SK-N-SH treated with all-trans-retinoic acid at 6 μM for 48 hours (cell line): ENCODE measurements around the gene TRABD2A.

Experiments
- ARNTL ChIP-seq: fragments of 450-650 bp; formaldehyde crosslinking; IDR thresholded peaks from 2 replicates; pipeline ENCODE4 v1.5.0; 2020; ENCODE audit warnings: low read depth, mild to moderate bottlenecking, moderate library complexity, borderline replicate concordance
- BACH2 ChIP-seq: fragments of 250-450 bp; sonication (Bioruptor Pico); IDR thresholded peaks from 2 replicates; pipeline ENCODE4 v1.9.0; 2021; ENCODE audit warnings: mild to moderate bottlenecking, borderline replicate concordance
- CSRNP3 ChIP-seq: fragments of 250-450 bp; sonication (Bioruptor Pico); IDR thresholded peaks from 2 replicates; pipeline ENCODE4 v1.5.1; 2021; ENCODE audit warnings: mild to moderate bottlenecking, moderate library complexity
- PATZ1 ChIP-seq: fragments of 250-450 bp; sonication (Bioruptor Pico); IDR thresholded peaks from 2 replicates; pipeline ENCODE4 v1.8.0; 2020; ENCODE audit warnings: mild to moderate bottlenecking, moderate library complexity, borderline replicate concordance
- PPARA ChIP-seq: fragments of 250-450 bp; sonication (Bioruptor Pico); IDR thresholded peaks from 2 replicates; pipeline ENCODE4 v1.5.0; 2020; ENCODE audit warnings: mild to moderate bottlenecking, borderline replicate concordance
- RARB ChIP-seq: fragments of 250-450 bp; sonication (Bioruptor Pico); IDR thresholded peaks from 2 replicates; pipeline ENCODE4 v1.8.0; 2021; ENCODE audit warnings: mild to moderate bottlenecking, moderate library complexity
- ZC3H10 ChIP-seq: fragments of 250-450 bp; sonication (Bioruptor Pico); IDR thresholded peaks from 2 replicates; pipeline ENCODE4 v1.5.1; 2021; ENCODE audit warnings: mild to moderate bottlenecking, moderate library complexity
- ZFP30 ChIP-seq: fragments of 450-650 bp; formaldehyde crosslinking; IDR thresholded peaks from 2 replicates; pipeline ENCODE4 v1.5.0; 2022; ENCODE audit warnings: mild to moderate bottlenecking, moderate library complexity
- ZNF70 ChIP-seq: fragments of 450-650 bp; formaldehyde crosslinking; IDR thresholded peaks from 2 replicates; pipeline ENCODE4 v1.5.0; 2020; ENCODE audit warnings: mild to moderate bottlenecking, moderate library complexity

DNA sequence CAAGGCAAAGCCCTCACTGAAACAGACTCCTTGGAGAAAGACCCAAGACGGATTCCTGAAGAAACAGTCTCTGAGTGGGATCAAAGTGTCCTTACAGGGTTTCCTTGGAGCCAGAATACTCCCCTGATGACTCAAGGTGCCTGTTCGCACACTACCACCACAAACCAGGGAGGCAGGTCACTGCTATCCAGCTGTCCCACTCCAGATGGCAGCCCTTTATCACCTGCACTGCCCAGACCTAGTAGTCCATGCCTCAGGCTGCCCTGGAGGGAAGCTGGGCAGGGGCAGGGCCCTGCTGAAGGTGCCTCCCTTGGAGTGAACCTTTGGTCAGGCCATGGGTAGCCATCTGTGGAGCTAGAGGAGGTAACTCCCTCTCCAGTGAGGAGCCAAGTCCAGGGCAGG is 34.1 kb downstream of the TRABD2A start:
- no peak for TF ChIP-seq ZFP30
- no peak for TF ChIP-seq CSRNP3 (CRISPR knock-in tag)
- no peak for TF ChIP-seq ZNF70 (CRISPR knock-in tag)
- TF ChIP-seq BACH2 (CRISPR knock-in tag): no peak
- no peak for TF ChIP-seq PPARA (CRISPR knock-in tag)
- TF ChIP-seq ARNTL (CRISPR knock-in tag): no peak
- no peak for TF ChIP-seq PATZ1 (CRISPR knock-in tag)
- no peak for TF ChIP-seq RARB (CRISPR knock-in tag)
- TF ChIP-seq ZC3H10 (CRISPR knock-in tag): no peak
